HuH-7 (cell line): ENCODE measurements around the gene AUTS2.

Experiments
- DNase-seq: peaks from one replicate; pipeline ENCODE4 v3.0.0; 2011; ENCODE audit warnings: low spot score

The AUTS2 gene

GRCh38 chr7:70834424-70834823 is 1236.1 kb downstream of the AUTS2 start:
- DNase-seq: no peak

- DNase-seq: no peak
Measured at GRCh38 chr7:70835658-70836057, 1237.4 kb downstream of the AUTS2 start.

GRCh38 chr7:70836279-70836678 is 1238.0 kb downstream of the AUTS2 start:
- DNase-seq: no peak

- no peak for DNase-seq
Measured at GRCh38 chr7:70836946-70837345, 1238.7 kb downstream of the AUTS2 start.

- no peak for DNase-seq
Measured at GRCh38 chr7:70837589-70837988, 1239.3 kb downstream of the AUTS2 start.

GRCh38 chr7:70838292-70838907 is 1240.1 kb downstream of the AUTS2 start:
- no peak for DNase-seq
